GM21528 (cell line): ENCODE results near the gene PRDM16.

Source experiments
- ATAC-seq: cut with Tn5 transposase; IDR thresholded peaks from one replicate; pipeline ENCODE4 v1.9.1; 2021; ENCODE audit warnings: mild to moderate bottlenecking, moderate library complexity; ENCODE audit not compliant: unreplicated experiment, low FRiP score

PRDM16 gene

GRCh38 chr1:3099861-3100260 lies 30.9 kb downstream of the PRDM16 start:
- ATAC-seq: no peak

- ATAC-seq: no peak
These were observed 32.3 kb downstream of the PRDM16 start for GRCh38 chr1:3101124-3101939.

GRCh38 chr1:3102641-3103040 lies 33.6 kb downstream of the PRDM16 start:
- ATAC-seq: no peak

- no peak for ATAC-seq
These were observed 35.1 kb downstream of the PRDM16 start for GRCh38 chr1:3103967-3104677.

- ATAC-seq: no peak
These were observed 36.3 kb downstream of the PRDM16 start for GRCh38 chr1:3105167-3105863.

GRCh38 chr1:3106216-3106615 lies 37.2 kb downstream of the PRDM16 start:
- ATAC-seq: no peak

GRCh38 chr1:3107201-3107600 lies 38.2 kb downstream of the PRDM16 start:
- no peak for ATAC-seq

- ATAC-seq: no peak
These were observed 40.4 kb downstream of the PRDM16 start for GRCh38 chr1:3109355-3109754.

- no peak for ATAC-seq
These were observed 42.5 kb downstream of the PRDM16 start for GRCh38 chr1:3111348-3112021.

GRCh38 chr1:3112526-3112925 lies 43.5 kb downstream of the PRDM16 start:
- no peak for ATAC-seq

- ATAC-seq: no peak
These were observed 44.2 kb downstream of the PRDM16 start for GRCh38 chr1:3113047-3113740.

- no peak for ATAC-seq
These were observed 44.7 kb downstream of the PRDM16 start for GRCh38 chr1:3113741-3114056.

GRCh38 chr1:3114131-3114744 lies 45.2 kb downstream of the PRDM16 start:
- no peak for ATAC-seq

- no peak for ATAC-seq
These were observed 45.8 kb downstream of the PRDM16 start for GRCh38 chr1:3114846-3115245.

GRCh38 chr1:3115275-3116149 lies 46.5 kb downstream of the PRDM16 start:
- ATAC-seq: no peak

- no peak for ATAC-seq
These were observed 47.1 kb downstream of the PRDM16 start for GRCh38 chr1:3116150-3116510.

- ATAC-seq: no peak
These were observed 47.6 kb downstream of the PRDM16 start for GRCh38 chr1:3116560-3116959.

GRCh38 chr1:3117879-3118278 lies 48.9 kb downstream of the PRDM16 start:
- ATAC-seq: no peak

- no peak for ATAC-seq
These were observed 50.1 kb downstream of the PRDM16 start for GRCh38 chr1:3119061-3119460.
